Spleen (tissue), 7 donors: ENCODE results near the gene PSMD10.

Experiments used
- CTCF ChIP-seq, 11 experiments: fragments of 200-600 bp in 7 of 11; fragments of 450-650 bp in 4 of 11; sonication (generic) in 4 of 11; IDR thresholded peaks in 8 of 11; conservative IDR thresholded peaks in 3 of 11; 1 replicate in 7 of 11; 2 replicates in 4 of 11; pipeline versions ENCODE4 v1.4.0 to v1.8.0; 2016 to 2021; ENCODE audit warnings: antibody characterized with exemption in 11 of 11, inconsistent platforms in 4 of 11, mild to moderate bottlenecking in 1 of 11
- POLR2A ChIP-seq, 3 donors: fragments of 450-650 bp; IDR thresholded peaks; one replicate each; pipeline ENCODE4 v1.5.1; 2017; ENCODE audit warnings: antibody characterized with exemption in 3 of 3, mild to moderate bottlenecking in 1 of 3
- POLR2AphosphoS5 ChIP-seq, 3 donors: sonication (generic); formaldehyde crosslinking; IDR thresholded peaks; one replicate each; pipeline ENCODE4 v1.5.1; 2017; ENCODE audit warnings: antibody characterized with exemption in 3 of 3
- donor health status: DM: no; HTN: no; CAD: no; lungs with moderate emphysema.
- donor health status: DM: no; HTN: no; CAD: no.
- donor health status: DM: no; HTN: no; CAD: no.

- TF ChIP-seq CTCF (IDR thresholded peaks at IDR 0.05 in 8 of 11, conservative IDR thresholded peaks at IDR 0.05 in 3 of 11) (no peak), POLR2A (IDR thresholded peaks at IDR 0.05) (no peak), POLR2AphosphoS5 (IDR thresholded peaks at IDR 0.05) (no peak)
These were observed 20.5 kb downstream of the PSMD10 start for GRCh38 chrX:108070891-108071290.
